Caco-2 (cell line): ENCODE results near the gene CD1C. TPM values are rescaled to one million over a fixed set of nuclear protein-coding genes. Genes with fewer than 3 reads are reported as not detected.

Experiments used
- BruUV-seq: library from RNA; stranded (reverse); fragments of 400-500 nt; replicated peaks from 2 replicates; lab custom pipeline; 2021; lab: Mats Ljungman, UMichigan
- CTCF ChIA-PET: fragments of 300-600 bp; sonication (Branson Sonifier 250); formaldehyde crosslinking; loops from one replicate; lab custom pipeline; 2022; ENCODE audit warnings: antibody characterized with exemption; lab: Charles Lee
- POLR2A ChIA-PET: fragments of 300-600 bp; sonication (Branson Sonifier 250); formaldehyde crosslinking; loops from one replicate; lab custom pipeline; 2022; ENCODE audit warnings: antibody characterized with exemption; lab: Charles Lee
- DNase-seq, 2 experiments: peaks; one replicate each; pipeline versions ENCODE4 v3.0.0 to v3.0.0-alpha.2; 2020 to 2022
- H3K27me3 ChIP-seq: replicated peaks from 2 replicates; pipeline ENCODE4 v1.6.0; 2011; ENCODE audit warnings: low read length; ENCODE audit not compliant: control insufficient read depth, insufficient read depth
- H3K36me3 ChIP-seq: 2 replicates; pipeline ENCODE4 v1.5.1; 2011; ENCODE audit warnings: low read length; ENCODE audit not compliant: control insufficient read depth, insufficient read depth
- H3K4me1 ChIP-seq: fragments of 250-450 bp; sonication (Bioruptor Pico); 2 replicates; pipeline ENCODE4 v1.5.1; 2020; ENCODE audit warnings: mild to moderate bottlenecking
- H3K4me3 ChIP-seq: 2 replicates; pipeline ENCODE4 v1.5.1; 2011; ENCODE audit warnings: low read depth, mild to moderate bottlenecking, control low read depth, low read length
- H3K9me3 ChIP-seq: fragments of 250-450 bp; sonication (Bioruptor Pico); 2 replicates; pipeline ENCODE4 v1.5.1; 2020; ENCODE audit warnings: mild to moderate bottlenecking, moderate library complexity
- H3K27ac Mint-ChIP-seq: one replicate; pipeline ENCODE4 v1.8.0; 2022; ENCODE audit warnings: mixed read lengths; ENCODE audit not compliant: unreplicated experiment
- H3K27me3 Mint-ChIP-seq: one replicate; pipeline ENCODE4 v1.8.0; 2022; ENCODE audit warnings: mixed read lengths; ENCODE audit not compliant: insufficient read depth, unreplicated experiment
- H3K36me3 Mint-ChIP-seq: one replicate; pipeline ENCODE4 v1.8.0; 2022; ENCODE audit warnings: mild to moderate bottlenecking, mixed read lengths; ENCODE audit not compliant: insufficient read depth, unreplicated experiment
- H3K4me1 Mint-ChIP-seq: one replicate; pipeline ENCODE4 v1.8.0; 2022; ENCODE audit warnings: low read depth, mixed read lengths; ENCODE audit not compliant: unreplicated experiment
- H3K4me3 Mint-ChIP-seq: one replicate; pipeline ENCODE4 v1.8.0; 2022; ENCODE audit warnings: mild to moderate bottlenecking, moderate library complexity, mixed read lengths; ENCODE audit not compliant: unreplicated experiment
- H3K9me3 Mint-ChIP-seq: one replicate; pipeline ENCODE4 v1.8.0; 2022; ENCODE audit warnings: mixed read lengths; ENCODE audit not compliant: unreplicated experiment
- intact Hi-C: fragments of 100-400 bp; cut with micrococcal nuclease; formaldehyde crosslinking; loops from one replicate; pipeline ENCODE4 v1.10.0; 2022; ENCODE audit not compliant: unreplicated experiment
- total RNA-seq: library from RNA; stranded (reverse); gene quantifications from 2 replicates; pipeline ENCODE4 v1.2.3, GENCODE V29; 2022
- TF ChIP-seq, protein P1 (sequence below), 2 experiments: fragments of 200-600 bp in 1 of 2; IDR thresholded peaks; 1 replicate in 1 of 2; 2 replicates in 1 of 2; pipeline versions ENCODE4 v1.5.1 to v1.8.0; 2011 to 2022; ENCODE audit warnings: antibody characterized with exemption in 1 of 2, control low read depth in 1 of 2, inconsistent platforms in 1 of 2, low read depth in 1 of 2, low read length in 1 of 2, mild to moderate bottlenecking in 1 of 2, moderate library complexity in 1 of 2; ENCODE audit not compliant: insufficient read depth in 1 of 2, severe bottlenecking in 1 of 2, unreplicated experiment in 1 of 2

CD1C gene
- total RNA-seq, 1 experiment from 2014 or later, result not detected

DNA sequence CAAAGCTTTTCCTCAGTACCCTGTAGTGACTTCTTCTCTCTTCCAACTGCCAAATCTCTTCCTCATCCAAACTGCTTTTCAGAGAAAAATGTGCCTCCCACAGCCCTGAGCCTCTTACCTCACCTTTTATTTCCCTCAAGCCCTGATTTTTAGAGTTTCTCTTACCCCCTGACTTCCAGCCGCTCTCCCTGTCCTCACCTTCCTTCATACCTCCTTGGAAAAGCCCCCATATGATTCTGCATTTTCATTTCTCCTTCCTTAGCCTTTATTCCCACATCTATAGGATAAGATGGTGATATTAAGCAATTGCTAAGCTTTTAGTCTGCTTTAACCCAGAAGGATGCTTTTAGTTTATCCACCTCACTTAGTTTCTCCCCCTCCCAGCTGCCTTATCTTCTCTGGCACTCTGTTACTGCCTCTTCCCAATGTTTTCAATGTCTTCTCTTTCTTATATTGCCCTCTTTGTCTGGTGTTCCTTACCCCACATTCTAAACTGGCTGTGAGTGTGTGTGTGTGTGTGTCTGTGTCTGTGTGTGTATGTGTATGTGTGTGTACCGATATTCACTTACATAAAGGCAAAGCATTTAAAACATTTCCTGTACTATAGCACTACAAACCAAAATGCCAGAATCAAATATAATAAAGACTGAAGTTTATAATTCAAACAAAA, 41.9 kb downstream of the CD1C start, which contains the start of gene CD1B:
Gene CD1B, minus strand, starts transcription at position 51 of the 670 bp plus-strand sequence. CDS start 108 bp downstream, outside the sequence.
- no peaks in the 10 kb centered on the region for H3K36me3 Mint-ChIP-seq
- Histone ChIP-seq H3K4me3 (no peak within 1 kb of the TSS), H3K9me3 (no peaks in the 10 kb centered on the region), H3K27me3 (no peaks in the 10 kb centered on the region), H3K4me1 (no peaks in the 10 kb centered on the region), H3K36me3 (no peaks in the 10 kb centered on the region)
- peaks cover 2% of the 10 kb centered on the region for H3K27me3 Mint-ChIP-seq
- ChIA-PET CTCF (no interaction called here), POLR2A (no interaction called here)
- H3K27ac Mint-ChIP-seq, result no peak within 1 kb of the TSS
- no TSS peak for BruUV-seq
- H3K4me3 Mint-ChIP-seq, result no peak within 1 kb of the TSS
- no peaks in the 10 kb centered on the region for H3K9me3 Mint-ChIP-seq
- no peak for DNase-seq
- H3K4me1 Mint-ChIP-seq, result no peaks in the 10 kb centered on the region
- intact Hi-C loops, result no loop called here
- TF ChIP-seq, protein P1, sequence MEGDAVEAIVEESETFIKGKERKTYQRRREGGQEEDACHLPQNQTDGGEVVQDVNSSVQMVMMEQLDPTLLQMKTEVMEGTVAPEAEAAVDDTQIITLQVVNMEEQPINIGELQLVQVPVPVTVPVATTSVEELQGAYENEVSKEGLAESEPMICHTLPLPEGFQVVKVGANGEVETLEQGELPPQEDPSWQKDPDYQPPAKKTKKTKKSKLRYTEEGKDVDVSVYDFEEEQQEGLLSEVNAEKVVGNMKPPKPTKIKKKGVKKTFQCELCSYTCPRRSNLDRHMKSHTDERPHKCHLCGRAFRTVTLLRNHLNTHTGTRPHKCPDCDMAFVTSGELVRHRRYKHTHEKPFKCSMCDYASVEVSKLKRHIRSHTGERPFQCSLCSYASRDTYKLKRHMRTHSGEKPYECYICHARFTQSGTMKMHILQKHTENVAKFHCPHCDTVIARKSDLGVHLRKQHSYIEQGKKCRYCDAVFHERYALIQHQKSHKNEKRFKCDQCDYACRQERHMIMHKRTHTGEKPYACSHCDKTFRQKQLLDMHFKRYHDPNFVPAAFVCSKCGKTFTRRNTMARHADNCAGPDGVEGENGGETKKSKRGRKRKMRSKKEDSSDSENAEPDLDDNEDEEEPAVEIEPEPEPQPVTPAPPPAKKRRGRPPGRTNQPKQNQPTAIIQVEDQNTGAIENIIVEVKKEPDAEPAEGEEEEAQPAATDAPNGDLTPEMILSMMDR (IDR thresholded peaks at IDR 0.05; ENCODE audit: insufficient read depth in 1 of 2, low read depth in 1 of 2, low read length in 1 of 2, severe bottlenecking in 1 of 2, unreplicated experiment in 1 of 2), result no peak

DNA sequence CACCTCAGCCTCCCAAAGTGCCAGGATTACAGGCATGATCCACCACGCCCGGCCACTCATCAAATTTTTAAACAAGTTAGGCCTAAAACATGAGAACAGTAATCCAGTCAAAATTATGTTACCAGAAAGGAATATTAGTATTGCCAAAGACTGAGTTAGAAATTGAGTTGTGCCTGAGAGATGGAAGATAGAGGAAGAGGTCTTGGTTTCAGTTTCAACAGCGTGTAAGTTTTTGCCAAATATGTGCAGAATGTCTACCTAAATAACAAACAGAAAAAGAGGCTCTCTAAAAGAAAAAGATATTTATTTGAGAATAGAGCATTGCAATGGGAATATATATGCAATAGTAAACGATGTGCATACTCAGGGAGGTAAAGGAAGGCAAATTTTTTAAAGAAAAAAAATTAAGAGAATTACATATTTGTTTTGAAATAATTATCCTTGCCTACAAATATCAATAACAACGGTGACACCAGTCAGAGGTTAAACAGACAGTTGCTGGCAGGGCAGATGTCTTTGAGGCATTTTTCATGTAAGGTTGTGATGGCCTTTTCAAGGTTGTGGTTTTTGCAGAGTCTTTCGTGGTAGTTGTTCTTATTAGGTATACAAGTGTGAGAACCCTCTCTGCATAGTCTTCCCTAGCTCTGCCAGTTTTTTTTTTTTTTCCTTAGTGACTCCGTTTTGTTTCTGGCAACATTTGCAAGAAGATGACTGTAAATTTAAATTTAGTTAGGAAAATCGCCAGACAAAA, 43.9 kb downstream of the CD1C start:
- Mint-ChIP-seq H3K4me1 (no peaks in the 10 kb centered on the region), H3K27ac (no peak overlapping the region), H3K9me3 (no peaks in the 10 kb centered on the region), H3K27me3 (peaks cover under 1% of the 10 kb centered on the region), H3K36me3 (no peaks in the 10 kb centered on the region), H3K4me3 (no peak overlapping the region)
- Histone ChIP-seq H3K27me3 (no peaks in the 10 kb centered on the region), H3K4me3 (no peak overlapping the region), H3K4me1 (no peaks in the 10 kb centered on the region), H3K36me3 (no peaks in the 10 kb centered on the region), H3K9me3 (no peaks in the 10 kb centered on the region)
- DNase-seq, result no peak
- ChIA-PET POLR2A (no interaction called here), CTCF (no interaction called here)
- TF ChIP-seq, protein P1 (IDR thresholded peaks at IDR 0.05; ENCODE audit: insufficient read depth in 1 of 2, low read depth in 1 of 2, low read length in 1 of 2, severe bottlenecking in 1 of 2, unreplicated experiment in 1 of 2), result no peak
- no TSS peak for BruUV-seq
- intact Hi-C loops, result no loop called here

DNA sequence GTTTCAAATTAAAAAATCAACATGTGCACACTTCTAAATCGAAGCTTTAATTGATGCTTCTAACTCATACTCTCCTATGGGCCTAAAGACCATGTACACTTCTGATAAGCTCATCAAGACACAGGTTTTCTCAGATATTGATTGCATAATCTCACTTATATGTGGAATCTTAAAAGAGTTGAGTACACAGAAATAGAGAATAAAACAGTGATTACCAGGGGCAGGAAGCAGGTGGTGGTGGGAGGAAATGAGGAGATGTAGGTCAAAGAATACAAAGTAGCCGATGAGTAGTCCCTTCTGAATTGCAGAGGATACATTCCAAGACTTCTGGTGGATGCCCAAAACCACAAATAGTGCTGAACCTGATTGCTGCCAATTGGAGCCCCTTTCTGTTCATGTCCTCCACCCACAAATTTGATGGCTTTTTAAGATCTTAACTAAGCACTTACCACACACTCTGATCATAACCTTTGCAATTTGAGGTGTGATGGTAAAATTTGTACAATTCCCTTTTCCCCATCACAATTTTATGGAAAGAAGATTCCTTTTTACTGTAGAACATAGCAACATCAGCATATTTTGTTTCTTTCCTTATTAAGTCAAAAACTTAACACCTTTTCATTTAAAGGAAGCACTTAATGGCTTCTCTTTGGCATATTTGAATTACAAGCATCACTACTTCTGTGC, 44.9 kb downstream of the CD1C start:
- no peak overlapping the region for H3K4me3 ChIP-seq
- H3K36me3 ChIP-seq, result no peaks in the 10 kb centered on the region
- H3K4me1 ChIP-seq, result no peaks in the 10 kb centered on the region
- no peaks in the 10 kb centered on the region for H3K9me3 ChIP-seq
- TF ChIP-seq, protein P1 (IDR thresholded peaks at IDR 0.05; ENCODE audit: insufficient read depth in 1 of 2, low read depth in 1 of 2, low read length in 1 of 2, severe bottlenecking in 1 of 2, unreplicated experiment in 1 of 2), result no peak
- DNase-seq, result no peak
- no peaks in the 10 kb centered on the region for H3K4me1 Mint-ChIP-seq
- H3K27ac Mint-ChIP-seq, result no peak overlapping the region
- H3K36me3 Mint-ChIP-seq, result no peaks in the 10 kb centered on the region
- H3K4me3 Mint-ChIP-seq, result no peak overlapping the region
- no TSS peak for BruUV-seq
- POLR2A ChIA-PET, result no interaction called here
- intact Hi-C loops, result no loop called here
- H3K27me3 ChIP-seq, result no peaks in the 10 kb centered on the region
- no peaks in the 10 kb centered on the region for H3K9me3 Mint-ChIP-seq
- H3K27me3 Mint-ChIP-seq, result peaks cover 3% of the 10 kb centered on the region
- CTCF ChIA-PET, result no interaction called here
